GM18520 (cell line): Measurements from ENCODE around the gene UBR4.

Source experiments
- ATAC-seq: cut with Tn5 transposase; IDR thresholded peaks from one replicate; pipeline ENCODE4 v1.9.1; 2021; ENCODE audit not compliant: unreplicated experiment

The UBR4 gene

GRCh38 chr1:19059773-19060172 lies 150.3 kb downstream of the UBR4 start:
- ATAC-seq: no peak

- no peak for ATAC-seq
These were observed 151.6 kb downstream of the UBR4 start for GRCh38 chr1:19058476-19058797.

- no peak for ATAC-seq
These were observed 152.1 kb downstream of the UBR4 start for GRCh38 chr1:19057784-19058475.

- no peak for ATAC-seq
These were observed 152.8 kb downstream of the UBR4 start for GRCh38 chr1:19057182-19057779.

- no peak for ATAC-seq
These were observed 154.4 kb downstream of the UBR4 start for GRCh38 chr1:19055701-19056100.

GRCh38 chr1:19055001-19055400 lies 155.1 kb downstream of the UBR4 start:
- no peak for ATAC-seq

- no peak for ATAC-seq
These were observed 155.8 kb downstream of the UBR4 start for GRCh38 chr1:19054216-19054615.

GRCh38 chr1:19053486-19053885 lies 156.6 kb downstream of the UBR4 start:
- ATAC-seq: no peak

GRCh38 chr1:19049798-19050197 lies 160.3 kb downstream of the UBR4 start:
- no peak for ATAC-seq

- ATAC-seq: no peak
These were observed 160.8 kb downstream of the UBR4 start for GRCh38 chr1:19049128-19049768.

- no peak for ATAC-seq
These were observed 162.9 kb downstream of the UBR4 start for GRCh38 chr1:19046972-19047731.

- no peak for ATAC-seq
These were observed 163.9 kb downstream of the UBR4 start for GRCh38 chr1:19045898-19046880.

- no peak for ATAC-seq
These were observed 164.9 kb downstream of the UBR4 start for GRCh38 chr1:19044975-19045831.

GRCh38 chr1:19044471-19044870 lies 165.6 kb downstream of the UBR4 start:
- no peak for ATAC-seq

GRCh38 chr1:19043579-19044443 lies 166.3 kb downstream of the UBR4 start:
- no peak for ATAC-seq

GRCh38 chr1:19042675-19043578 lies 167.1 kb downstream of the UBR4 start:
- no peak for ATAC-seq

- no peak for ATAC-seq
These were observed 169.9 kb downstream of the UBR4 start for GRCh38 chr1:19040010-19040680.
